Activated T-cell treated with anti-CD3 and anti-CD28 coated beads, Interleukin-2, amount 50 U/mL, for 4 hours (primary cell): ENCODE measurements around the gene PRDX2. TPM values are rescaled to one million over a fixed set of nuclear protein-coding genes. Genes with fewer than 3 reads are reported as not detected.
A peak's percentile ranks its signal among the peaks of the same experiment; 100 is the strongest.
"Not testable (repeated sequence)": the region's sequence is repeated elsewhere in the genome, so short reads cannot be mapped to it uniquely, and the experiment has no call there.

Source experiments
- ATAC-seq, 2 donors: fragments of 200-7000 bp; cut with Tn5 transposase; one replicate each; pipeline ENCODE4 v1.10.0; 2021
- DNase-seq: peaks from one replicate; pipeline ENCODE4 v3.0.0-alpha.2; 2020
- H3K27me3 Mint-ChIP-seq: one replicate; pipeline ENCODE4 v1.8.0; 2021; ENCODE audit warnings: low read depth, mixed read lengths
- H3K36me3 Mint-ChIP-seq: one replicate; pipeline ENCODE4 v1.8.0; 2022; ENCODE audit warnings: mixed read lengths; ENCODE audit not compliant: insufficient read depth
- H3K4me1 Mint-ChIP-seq: one replicate; pipeline ENCODE4 v1.8.0; 2021; ENCODE audit warnings: low read depth, mixed read lengths
- H3K4me3 Mint-ChIP-seq: one replicate; pipeline ENCODE4 v1.8.0; 2021; ENCODE audit warnings: mild to moderate bottlenecking, moderate library complexity, mixed read lengths
- H3K9me3 Mint-ChIP-seq: one replicate; pipeline ENCODE4 v1.8.0; 2021; ENCODE audit warnings: mixed read lengths
- total RNA-seq, 3 donors: library from RNA; stranded (reverse); gene quantifications; one replicate each; pipeline ENCODE4 v1.2.1, GENCODE V29; 2021

PRDX2 gene
- total RNA-seq, 3 donors from 2014 or later: 185 to 224 (median 211) TPM

- H3K36me3 Mint-ChIP-seq: no peaks in the 10 kb centered on the region
- H3K27me3 Mint-ChIP-seq: peaks cover 81% of the 10 kb centered on the region
- no peak for ATAC-seq
- no peak overlapping the region for H3K4me3 Mint-ChIP-seq
- H3K9me3 Mint-ChIP-seq: no peaks in the 10 kb centered on the region
- peaks cover 29% of the 10 kb centered on the region for H3K4me1 Mint-ChIP-seq
- DNase-seq: no peak
Measured at GRCh38 chr19:12834976-12835757, 33.6 kb upstream of the PRDX2 start.

DNA sequence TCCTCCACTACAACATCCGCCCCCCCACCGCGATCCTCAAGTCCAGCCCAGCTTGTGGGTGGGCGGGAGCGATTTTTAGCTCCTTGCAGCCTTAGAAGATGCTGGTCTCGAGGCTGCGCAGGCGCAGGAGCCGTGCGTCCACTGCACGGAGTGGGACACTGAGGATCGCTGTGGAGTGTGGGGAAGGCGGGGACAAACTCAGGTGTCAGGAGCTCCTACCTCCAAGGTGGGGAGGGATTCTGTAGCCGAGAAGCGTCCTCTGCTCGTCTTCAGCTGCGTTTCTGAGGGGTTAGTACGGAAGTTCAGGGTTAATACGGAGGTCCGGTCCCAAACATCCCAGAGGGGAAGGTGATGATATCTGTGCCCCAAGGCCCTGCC is 33.0 kb upstream of the PRDX2 start, which contains the start of gene RTBDN:
Gene RTBDN, minus strand, starts transcription at position 14 of the 378 bp plus-strand sequence. CDS start 4,600 bp downstream, outside the sequence.
- ATAC-seq (no peak), DNase-seq (no peak)
- peaks cover 81% of the 10 kb centered on the region for H3K27me3 Mint-ChIP-seq
- H3K4me3 Mint-ChIP-seq: peak within 1 kb of the TSS; percentile 44
- no peaks in the 10 kb centered on the region for H3K36me3 Mint-ChIP-seq
- H3K9me3 Mint-ChIP-seq: no peaks in the 10 kb centered on the region
- peaks cover 28% of the 10 kb centered on the region for H3K4me1 Mint-ChIP-seq

- peak overlapping the region; percentile 44 for H3K4me3 Mint-ChIP-seq
- H3K9me3 Mint-ChIP-seq: no peaks in the 10 kb centered on the region
- ATAC-seq (peak; percentile 19), DNase-seq (peak; percentile 27)
- peaks cover 80% of the 10 kb centered on the region for H3K27me3 Mint-ChIP-seq
- no peaks in the 10 kb centered on the region for H3K36me3 Mint-ChIP-seq
- H3K4me1 Mint-ChIP-seq: peaks cover 22% of the 10 kb centered on the region
Measured at GRCh38 chr19:12833738-12834565, 32.4 kb upstream of the PRDX2 start.

- H3K4me3 Mint-ChIP-seq: no peak overlapping the region
- no peak for ATAC-seq
- H3K4me1 Mint-ChIP-seq: peaks cover 21% of the 10 kb centered on the region
- H3K36me3 Mint-ChIP-seq: no peaks in the 10 kb centered on the region
- H3K27me3 Mint-ChIP-seq: peaks cover 82% of the 10 kb centered on the region
- H3K9me3 Mint-ChIP-seq: no peaks in the 10 kb centered on the region
- DNase-seq: no peak
Measured at GRCh38 chr19:12833418-12833737, 31.8 kb upstream of the PRDX2 start.

GRCh38 chr19:12828494-12828893 is 26.9 kb upstream of the PRDX2 start:
- peak in 1 of 2 donors; percentile 52 for ATAC-seq
- no peak for DNase-seq
- peaks cover 82% of the 10 kb centered on the region for H3K27me3 Mint-ChIP-seq
- peaks cover 15% of the 10 kb centered on the region for H3K4me1 Mint-ChIP-seq
- no peaks in the 10 kb centered on the region for H3K9me3 Mint-ChIP-seq
- H3K4me3 Mint-ChIP-seq: no peak overlapping the region
- H3K36me3 Mint-ChIP-seq: no peaks in the 10 kb centered on the region

- Mint-ChIP-seq H3K27me3 (peaks cover 56% of the 10 kb centered on the region), H3K4me1 (peaks cover 5% of the 10 kb centered on the region), H3K36me3 (no peaks in the 10 kb centered on the region), H3K9me3 (peaks cover 7% of the 10 kb centered on the region), H3K4me3 (no peak overlapping the region)
- DNase-seq (no peak), ATAC-seq (peak; percentile 38 to 47)
Measured at GRCh38 chr19:12825254-12826131, 23.9 kb upstream of the PRDX2 start.

GRCh38 chr19:12821761-12822160 is 20.2 kb upstream of the PRDX2 start:
- peaks cover 7% of the 10 kb centered on the region for H3K9me3 Mint-ChIP-seq
- peaks cover 5% of the 10 kb centered on the region for H3K4me1 Mint-ChIP-seq
- H3K4me3 Mint-ChIP-seq: no peak overlapping the region
- peak; percentile 58 to 67 for ATAC-seq
- H3K27me3 Mint-ChIP-seq: peaks cover 20% of the 10 kb centered on the region
- H3K36me3 Mint-ChIP-seq: no peaks in the 10 kb centered on the region
- DNase-seq: no peak

GRCh38 chr19:12817810-12818209 is 16.2 kb upstream of the PRDX2 start:
- not testable (repeated sequence) for H3K27me3 Mint-ChIP-seq, DNase-seq, H3K9me3 Mint-ChIP-seq, H3K4me3 Mint-ChIP-seq, H3K4me1 Mint-ChIP-seq, ATAC-seq, H3K36me3 Mint-ChIP-seq

- H3K4me3 Mint-ChIP-seq, H3K9me3 Mint-ChIP-seq, H3K27me3 Mint-ChIP-seq, DNase-seq, ATAC-seq, H3K4me1 Mint-ChIP-seq, H3K36me3 Mint-ChIP-seq: not testable (repeated sequence)
Measured at GRCh38 chr19:12817188-12817587, 15.6 kb upstream of the PRDX2 start.

DNA sequence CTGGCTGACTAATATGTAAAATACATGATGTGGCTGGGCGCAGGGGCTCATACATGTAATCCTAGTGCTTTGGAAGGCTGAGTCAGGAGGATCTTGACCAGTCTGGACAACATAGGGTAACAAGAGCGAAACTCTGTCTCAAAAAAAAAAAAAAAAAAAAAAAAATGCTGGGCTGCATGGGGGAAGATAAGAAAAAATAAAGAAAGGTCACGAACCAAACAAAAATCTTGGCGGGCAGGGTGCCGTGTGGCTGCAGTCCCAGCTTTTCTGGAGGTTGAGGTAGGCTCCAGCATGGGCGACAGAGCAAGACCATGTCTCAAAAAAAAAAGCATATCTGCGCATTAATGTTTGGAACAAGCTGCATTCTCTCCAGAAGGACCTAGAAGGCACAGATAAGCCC is 13.5 kb upstream of the PRDX2 start:
- no peak overlapping the region for H3K4me3 Mint-ChIP-seq
- DNase-seq (no peak), ATAC-seq (no peak)
- H3K4me1 Mint-ChIP-seq: no peaks in the 10 kb centered on the region
- no peaks in the 10 kb centered on the region for H3K27me3 Mint-ChIP-seq
- H3K36me3 Mint-ChIP-seq: peaks cover 9% of the 10 kb centered on the region
- no peaks in the 10 kb centered on the region for H3K9me3 Mint-ChIP-seq

- Mint-ChIP-seq H3K4me1 (peaks cover 19% of the 10 kb centered on the region), H3K36me3 (peaks cover 6% of the 10 kb centered on the region), H3K4me3 (peak within 1 kb of the TSS; percentile 91), H3K9me3 (no peaks in the 10 kb centered on the region), H3K27me3 (no peaks in the 10 kb centered on the region)
- DNase-seq (peak; percentile 81), ATAC-seq (peak; percentile 95)
Measured at GRCh38 chr19:12806242-12807081, 4.9 kb upstream of the PRDX2 start, which contains the start of gene RNASEH2A. RNASEH2A (plus strand) TSS chr19:12806584; CDS start chr19:12806674, 90 bp downstream.

DNA sequence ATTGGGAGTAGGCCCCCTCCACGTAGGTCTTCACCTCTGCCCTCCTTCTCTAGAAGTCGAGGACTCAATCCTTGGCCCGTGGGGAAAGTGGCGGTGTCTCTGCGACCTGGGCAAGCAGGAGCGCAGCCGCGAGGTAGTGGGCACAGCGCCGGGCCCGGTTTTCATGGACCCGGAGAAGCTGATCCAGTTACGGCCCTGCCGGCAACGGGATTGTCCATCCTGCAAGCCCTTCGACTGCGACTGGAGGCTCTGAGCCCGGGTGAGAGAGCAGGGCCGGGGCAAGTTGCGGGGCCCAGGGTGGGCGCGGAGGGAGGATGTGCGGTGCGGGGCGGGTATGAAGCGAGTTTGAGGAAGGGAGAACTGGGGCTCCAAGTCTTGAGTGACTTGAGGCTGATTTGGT is 2.5 kb upstream of the PRDX2 start:
- DNase-seq (no peak), ATAC-seq (no peak)
- Mint-ChIP-seq H3K4me1 (peaks cover 33% of the 10 kb centered on the region), H3K9me3 (no peaks in the 10 kb centered on the region), H3K27me3 (no peaks in the 10 kb centered on the region), H3K36me3 (peaks cover 3% of the 10 kb centered on the region), H3K4me3 (no peak overlapping the region)

GRCh38 chr19:12802267-12803106 is 887 bp upstream of the PRDX2 start:
- peak overlapping the region; percentile 86 for H3K4me3 Mint-ChIP-seq
- H3K36me3 Mint-ChIP-seq: no peaks in the 10 kb centered on the region
- no peaks in the 10 kb centered on the region for H3K9me3 Mint-ChIP-seq
- no peaks in the 10 kb centered on the region for H3K27me3 Mint-ChIP-seq
- ATAC-seq (no peak), DNase-seq (no peak)
- H3K4me1 Mint-ChIP-seq: peaks cover 33% of the 10 kb centered on the region
